PC-9 (cell line): ENCODE measurements around the gene CMKLR1. TPM values are rescaled to one million over a fixed set of nuclear protein-coding genes. Genes with fewer than 3 reads are reported as not detected.

Experiments used
- BruUV-seq: library from RNA; stranded (reverse); fragments of 400-500 nt; replicated peaks from 2 replicates; lab custom pipeline; 2021; lab: Mats Ljungman, UMichigan
- CTCF ChIA-PET: fragments of 300-600 bp; sonication (Branson Sonifier 250); formaldehyde crosslinking; loops from one replicate; lab custom pipeline; 2022; ENCODE audit warnings: antibody characterized with exemption; lab: Charles Lee
- POLR2A ChIA-PET: fragments of 300-600 bp; sonication (Branson Sonifier 250); formaldehyde crosslinking; loops from one replicate; lab custom pipeline; 2022; ENCODE audit warnings: antibody characterized with exemption; ENCODE audit not compliant: unreplicated experiment; lab: Charles Lee
- DNase-seq, 2 experiments: peaks; one replicate each; pipeline versions ENCODE4 v3.0.0 to v3.0.0-alpha.2; 2015 to 2022; ENCODE audit warnings: mixed read lengths in 1 of 2
- H2AFZ ChIP-seq: fragments of 200-600 bp; sonication (generic); 2 replicates; pipeline ENCODE4 v1.8.1; 2017; ENCODE audit warnings: antibody characterized with exemption
- H3F3A ChIP-seq: fragments of 200-600 bp; sonication (generic); 2 replicates; pipeline ENCODE4 v1.8.1; 2017; ENCODE audit warnings: antibody characterized with exemption, mild to moderate bottlenecking, low read depth; ENCODE audit not compliant: insufficient read depth
- H3K27ac ChIP-seq: fragments of 200-600 bp; sonication (generic); 2 replicates; pipeline ENCODE4 v1.6.1; 2016; ENCODE audit warnings: mixed run types
- H3K27me3 ChIP-seq: fragments of 200-600 bp; sonication (generic); 2 replicates; pipeline ENCODE4 v1.6.1; 2016; ENCODE audit warnings: low read depth, mixed run types; ENCODE audit not compliant: insufficient read depth
- H3K36me3 ChIP-seq: fragments of 200-600 bp; sonication (generic); 2 replicates; pipeline ENCODE4 v1.6.1; 2016; ENCODE audit warnings: low read depth, mixed run types
- H3K4me1 ChIP-seq: fragments of 200-600 bp; sonication (generic); replicated peaks from 2 replicates; pipeline ENCODE4 v1.6.1; 2016; ENCODE audit warnings: mixed run types; ENCODE audit not compliant: insufficient read depth
- H3K4me2 ChIP-seq: fragments of 200-600 bp; sonication (generic); 2 replicates; pipeline ENCODE4 v1.6.1; 2017; ENCODE audit warnings: mixed run types
- H3K4me3 ChIP-seq: fragments of 200-600 bp; sonication (generic); 2 replicates; pipeline ENCODE4 v1.6.1; 2016; ENCODE audit warnings: mixed run types
- H3K79me2 ChIP-seq: fragments of 200-600 bp; sonication (generic); 2 replicates; pipeline ENCODE4 v1.6.1; 2017; ENCODE audit warnings: low read depth, mixed run types
- H3K9me2 ChIP-seq: fragments of 200-600 bp; sonication (generic); 2 replicates; pipeline ENCODE4 v1.8.1; 2017; ENCODE audit warnings: mild to moderate bottlenecking; ENCODE audit not compliant: insufficient read depth
- H3K9me3 ChIP-seq: fragments of 200-600 bp; sonication (generic); 2 replicates; pipeline ENCODE4 v1.8.1; 2016; ENCODE audit warnings: low read depth; ENCODE audit not compliant: insufficient read depth
- H4K20me1 ChIP-seq: fragments of 200-600 bp; sonication (generic); 2 replicates; pipeline ENCODE4 v1.8.1; 2017; ENCODE audit not compliant: insufficient read depth
- CTCF ChIP-seq: fragments of 200-600 bp; sonication (generic); conservative IDR thresholded peaks from 2 replicates; pipeline ENCODE4 v1.6.1; 2017; ENCODE audit warnings: mixed run types, antibody characterized with exemption, mild to moderate bottlenecking, moderate library complexity
- EZH2 ChIP-seq: fragments of 200-600 bp; sonication (generic); IDR thresholded peaks from 2 replicates; pipeline ENCODE4 v1.8.0; 2017; ENCODE audit warnings: antibody characterized with exemption, low read depth
- intact Hi-C: fragments of 100-400 bp; cut with micrococcal nuclease; formaldehyde crosslinking; loops from one replicate; pipeline ENCODE4 v1.10.0; 2022; ENCODE audit not compliant: unreplicated experiment
- total RNA-seq: library from RNA; stranded (reverse); gene quantifications from 2 replicates; pipeline ENCODE4 v1.2.3, GENCODE V29; 2021

CMKLR1 gene
- total RNA-seq, 1 experiment from 2014 or later: not detected

DNA sequence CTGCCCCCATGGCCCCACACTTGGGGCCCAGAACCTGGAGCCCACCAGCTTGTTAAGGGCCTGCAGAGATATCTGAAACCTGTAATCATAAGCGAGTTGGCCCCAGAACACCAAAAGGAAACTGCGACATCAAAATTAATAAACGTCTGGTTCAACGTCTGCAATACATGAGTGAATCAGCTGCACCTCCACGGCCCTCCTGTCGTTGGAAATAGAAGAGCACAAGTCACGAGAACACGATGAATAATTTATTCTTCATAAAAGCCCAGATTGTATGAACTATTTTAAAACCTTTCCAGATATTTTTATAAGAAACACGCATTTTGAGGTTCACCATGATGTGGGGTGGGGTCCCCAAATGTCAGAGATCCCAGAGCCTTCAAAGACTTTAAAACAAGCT, 9.7 kb upstream of the CMKLR1 start:
- Histone ChIP-seq H3K4me2 (no peak overlapping the region), H4K20me1 (no peaks in the 10 kb centered on the region), H3K9me3 (no peaks in the 10 kb centered on the region), H3K4me1 (no peaks in the 10 kb centered on the region), H3K9me2 (no peaks in the 10 kb centered on the region), H3K27ac (no peak overlapping the region), H3F3A (no peaks in the 10 kb centered on the region), H3K79me2 (no peaks in the 10 kb centered on the region), H3K27me3 (no peaks in the 10 kb centered on the region), H2AFZ (no peak overlapping the region), H3K4me3 (no peak overlapping the region), H3K36me3 (no peaks in the 10 kb centered on the region)
- ChIA-PET POLR2A (no interaction called here), CTCF (no interaction called here)
- DNase-seq: no peak
- intact Hi-C loops: no loop called here
- TF ChIP-seq EZH2 (no peak), CTCF (no peak)
- BruUV-seq: no TSS peak

DNA sequence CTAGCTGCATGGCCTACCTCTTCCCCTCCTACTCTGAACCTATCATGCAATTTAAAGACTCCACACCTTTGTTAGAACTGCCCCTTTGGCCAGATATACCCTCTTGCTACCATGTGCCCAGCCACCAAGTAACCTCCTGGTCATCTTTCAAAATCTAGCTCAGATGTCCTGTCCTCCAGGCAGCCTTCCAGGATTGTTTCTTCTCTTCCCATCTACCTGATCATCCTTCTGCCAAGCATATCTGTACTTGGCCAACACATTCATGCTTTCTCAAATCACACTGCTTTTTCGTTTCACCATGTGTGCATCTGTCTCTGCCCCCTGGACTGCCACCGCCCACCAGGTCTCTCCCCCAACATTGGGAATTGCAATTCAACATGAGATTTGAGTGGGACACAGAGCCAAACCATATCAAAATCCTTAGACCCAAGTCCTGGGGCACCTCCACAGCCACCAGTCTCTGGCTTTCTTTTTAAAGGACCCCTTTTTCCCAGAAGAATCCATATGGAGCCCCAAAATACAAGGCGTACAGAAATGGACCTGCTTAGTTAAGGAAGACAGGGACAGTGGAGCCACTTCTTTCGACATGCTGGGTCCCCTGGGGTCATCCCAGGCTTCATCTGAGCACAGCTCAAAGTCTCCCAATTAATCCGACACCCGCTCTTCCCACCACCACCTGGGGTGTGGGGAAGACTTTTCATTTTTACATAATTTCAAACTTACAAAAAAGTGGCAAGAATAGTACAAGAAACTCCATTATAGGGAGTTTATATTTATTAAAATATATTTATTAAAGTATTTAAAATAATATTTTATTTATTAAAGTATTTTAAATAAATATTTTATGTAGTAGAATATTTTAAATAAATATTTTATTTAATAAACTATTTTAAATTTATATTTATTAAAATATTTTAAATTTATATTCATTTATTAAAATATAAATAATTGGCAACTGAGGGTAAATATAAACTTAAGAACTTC, 7.9 kb upstream of the CMKLR1 start:
- no peak overlapping the region for H3K27ac ChIP-seq
- TF ChIP-seq CTCF (no peak), EZH2 (no peak)
- no peak for DNase-seq
- ChIA-PET CTCF (no interaction called here), POLR2A (no interaction called here)
- no peaks in the 10 kb centered on the region for H3K79me2 ChIP-seq
- H4K20me1 ChIP-seq: no peaks in the 10 kb centered on the region
- H3K9me2 ChIP-seq: no peaks in the 10 kb centered on the region
- no peaks in the 10 kb centered on the region for H3K9me3 ChIP-seq
- no peak overlapping the region for H3K4me3 ChIP-seq
- no TSS peak for BruUV-seq
- intact Hi-C loops: no loop called here
- H3K36me3 ChIP-seq: no peaks in the 10 kb centered on the region
- H3F3A ChIP-seq: no peaks in the 10 kb centered on the region
- no peaks in the 10 kb centered on the region for H3K4me1 ChIP-seq
- no peak overlapping the region for H2AFZ ChIP-seq
- H3K4me2 ChIP-seq: no peak overlapping the region
- 0 out of 2 replicates have a peak, but pooled peaks cover 11% of the 10 kb centered on the region for H3K27me3 ChIP-seq

DNA sequence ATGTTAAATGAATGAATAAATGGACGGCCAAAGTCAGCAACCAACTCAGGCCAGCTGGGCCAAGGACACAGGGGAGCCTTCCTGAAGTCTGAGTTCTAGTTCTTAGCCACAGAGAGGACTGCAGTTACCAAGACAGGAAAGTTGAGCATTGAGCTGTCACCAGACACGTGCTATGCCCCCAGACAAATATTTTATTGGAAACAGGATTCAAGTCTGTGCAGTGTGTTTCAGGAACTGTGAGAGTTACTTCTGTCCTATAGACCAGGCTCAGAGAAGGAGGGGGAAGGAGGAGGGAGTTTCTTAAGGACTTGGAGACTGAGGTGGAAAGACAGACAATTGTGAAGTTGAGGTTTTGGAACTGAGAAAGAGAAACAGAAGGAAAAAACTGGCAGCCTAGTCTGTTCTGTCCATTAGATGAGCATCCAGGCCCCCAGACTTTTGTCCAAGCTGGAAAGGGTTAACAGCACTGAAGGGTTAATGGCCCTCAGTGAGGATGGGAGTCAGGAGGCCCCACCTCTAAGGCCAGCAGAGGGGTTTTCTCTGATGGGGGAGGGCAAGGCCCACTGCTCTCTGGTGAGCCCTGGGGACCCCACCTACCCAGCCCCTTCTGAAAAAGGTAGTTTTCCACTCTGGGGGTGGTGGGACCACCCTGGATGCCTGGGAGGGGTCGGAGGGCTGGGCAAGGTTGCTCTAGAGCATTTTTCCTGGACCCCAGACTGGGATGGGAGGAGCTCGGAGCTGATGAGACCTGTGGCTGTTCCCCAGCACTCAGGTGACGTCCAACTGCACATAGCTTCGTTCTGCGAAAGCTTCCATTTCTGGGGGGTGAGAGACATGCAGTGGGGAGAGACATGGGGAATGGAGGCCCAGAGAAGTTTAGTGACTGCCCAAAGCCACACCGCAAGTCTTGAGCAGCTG, 6.9 kb upstream of the CMKLR1 start:
- ChIA-PET CTCF (no interaction called here), POLR2A (no interaction called here)
- Histone ChIP-seq H3F3A (no peaks in the 10 kb centered on the region), H3K36me3 (no peaks in the 10 kb centered on the region), H3K27ac (no peak overlapping the region), H3K4me1 (no peaks in the 10 kb centered on the region), H3K27me3 (peaks cover 19% of the 10 kb centered on the region), H3K79me2 (no peaks in the 10 kb centered on the region), H2AFZ (no peak overlapping the region), H4K20me1 (no peaks in the 10 kb centered on the region), H3K9me2 (no peaks in the 10 kb centered on the region), H3K4me2 (no peak overlapping the region), H3K9me3 (no peaks in the 10 kb centered on the region), H3K4me3 (no peak overlapping the region)
- DNase-seq: no peak
- TF ChIP-seq CTCF (no peak), EZH2 (no peak)
- BruUV-seq: no TSS peak
- intact Hi-C loops: no loop called here
